ENCODE measurements around the gene PHKB. TPM values are rescaled to one million over a fixed set of nuclear protein-coding genes. Genes with fewer than 3 reads are reported as not detected.
A peak's percentile ranks its signal among the peaks of the same experiment; 100 is the strongest.
"Not testable (repeated sequence)": the region's sequence is repeated elsewhere in the genome, so short reads cannot be mapped to it uniquely, and the experiment has no call there.

PHKB gene
- polyA plus RNA-seq (ENCODE audit: insufficient read length in 3 of 3), result 10 to 100 TPM; 65.9 to 92.4 (median 75.4) TPM
- long read RNA-seq, donor 1, result 0 reads
- long read RNA-seq, donor 2, result 0 reads
- long read RNA-seq, donor 3, full-length matches to known transcripts, result 1 of 42 reads
- long read RNA-seq, donor 3, partial matches to known transcripts, result 41 of 42 reads
- long read RNA-seq, donor 3, other reads (novel, unspliced or antisense), result 0 of 42 reads
- long read RNA-seq, donor 4, full-length matches to known transcripts, result 3 of 3 reads
- long read RNA-seq, donor 4, partial matches to known transcripts, result 0 of 3 reads
- long read RNA-seq, donor 4, other reads (novel, unspliced or antisense), result 0 of 3 reads
- long read RNA-seq, donor 5, result 0 reads
- long read RNA-seq, donor 6, full-length matches to known transcripts, result 3 of 3 reads
- long read RNA-seq, donor 6, partial matches to known transcripts, result 0 of 3 reads
- long read RNA-seq, donor 6, other reads (novel, unspliced or antisense), result 0 of 3 reads
- long read RNA-seq, donor 7, partial matches to known transcripts, result 23 of 23 reads
- long read RNA-seq, donor 7, other reads (novel, unspliced or antisense), result 0 of 23 reads
- long read RNA-seq, donor 8, result 0 reads
- long read RNA-seq, donor 9, result 0 reads
- long read RNA-seq, donor 10, partial matches to known transcripts, result 35 of 35 reads
- long read RNA-seq, donor 10, other reads (novel, unspliced or antisense), result 0 of 35 reads
- long read RNA-seq, donor 11, partial matches to known transcripts, result 0 of 1 reads
- long read RNA-seq, donor 11, other reads (novel, unspliced or antisense), result 0 of 1 reads
- long read RNA-seq, donor 12, transcript PHKB-210 (7 exons, 3,080 nt), result major isoform, 5 of 6 reads
- long read RNA-seq, donor 12, partial matches to known transcripts, result 0 of 6 reads
- long read RNA-seq, donor 12, other reads (novel, unspliced or antisense), result 0 of 6 reads
- long read RNA-seq, donor 13, partial matches to known transcripts, result 0 of 1 reads
- long read RNA-seq, donor 13, other reads (novel, unspliced or antisense), result 0 of 1 reads
- long read RNA-seq, donor 14, result 0 reads
- long read RNA-seq, donor 15, result 0 reads
- long read RNA-seq, donor 16, full-length matches to known transcripts, result 3 of 53 reads
- long read RNA-seq, donor 16, partial matches to known transcripts, result 50 of 53 reads
- long read RNA-seq, donor 16, other reads (novel, unspliced or antisense), result 0 of 53 reads

GRCh38 chr16:47460711-47461597 lies at the start of gene PHKB, which contains the start of gene ITFG1:
PHKB (plus strand) TSS chr16:47461331; CDS start chr16:47461351, 20 bp downstream.
ITFG1 (minus strand) TSS chr16:47461063; CDS start chr16:47461045, 18 bp downstream.
- peak; percentile 92 for DNase-seq

- no peak for DNase-seq
Observed at GRCh38 chr16:47413041-47413440, 48.1 kb upstream of the PHKB start.

GRCh38 chr16:47416869-47417268 lies 44.3 kb upstream of the PHKB start:
- no peak for DNase-seq

GRCh38 chr16:47424846-47425245 lies 36.3 kb upstream of the PHKB start:
- DNase-seq, result no peak

GRCh38 chr16:47426806-47427205 lies 34.3 kb upstream of the PHKB start:
- no peak for DNase-seq

GRCh38 chr16:47431960-47432359 lies 29.2 kb upstream of the PHKB start:
- no peak for DNase-seq

GRCh38 chr16:47434274-47434673 lies 26.9 kb upstream of the PHKB start:
- DNase-seq, result not testable (repeated sequence)

- DNase-seq, result not testable (repeated sequence)
Observed at GRCh38 chr16:47440066-47440465, 21.1 kb upstream of the PHKB start.

- not testable (repeated sequence) for DNase-seq
Observed at GRCh38 chr16:47442884-47443283, 18.2 kb upstream of the PHKB start.

GRCh38 chr16:47446431-47446830 lies 14.7 kb upstream of the PHKB start:
- no peak for DNase-seq

GRCh38 chr16:47448830-47449575 lies 12.1 kb upstream of the PHKB start:
- no peak for DNase-seq

GRCh38 chr16:47449788-47450187 lies 11.3 kb upstream of the PHKB start:
- no peak for DNase-seq

GRCh38 chr16:47458331-47458730 lies 2.8 kb upstream of the PHKB start:
- DNase-seq, result no peak

- no peak for DNase-seq
Observed at GRCh38 chr16:47459603-47460002, 1.5 kb upstream of the PHKB start.

GRCh38 chr16:47460359-47460710 lies 796 bp upstream of the PHKB start:
- DNase-seq, result no peak

GRCh38 chr16:47461598-47462266 lies 601 bp downstream of the PHKB start:
- DNase-seq, result peak; percentile 22

GRCh38 chr16:47463771-47464624 lies 2.9 kb downstream of the PHKB start:
- DNase-seq, result no peak

GRCh38 chr16:47465919-47466630 lies 4.9 kb downstream of the PHKB start:
- no peak for DNase-seq
